Fibroblast of lung (primary cell): ENCODE measurements around the gene CCDC80.

Experiments used
- CTCF ChIP-seq, 2 donors: IDR thresholded peaks in 1 of 2; conservative IDR thresholded peaks in 1 of 2; 1 replicate in 1 of 2; 2 replicates in 1 of 2; pipeline ENCODE4 v1.5.1; 2011 to 2012; ENCODE audit warnings: low read length in 2 of 2, control low read depth in 1 of 2, inconsistent platforms in 1 of 2, low read depth in 1 of 2, mild to moderate bottlenecking in 1 of 2
- EZH2 ChIP-seq: IDR thresholded peaks from 2 replicates; pipeline ENCODE4 v1.5.1; 2012; ENCODE audit warnings: low read length, control low read depth, mild to moderate bottlenecking; ENCODE audit errors: missing control alignments

DNA sequence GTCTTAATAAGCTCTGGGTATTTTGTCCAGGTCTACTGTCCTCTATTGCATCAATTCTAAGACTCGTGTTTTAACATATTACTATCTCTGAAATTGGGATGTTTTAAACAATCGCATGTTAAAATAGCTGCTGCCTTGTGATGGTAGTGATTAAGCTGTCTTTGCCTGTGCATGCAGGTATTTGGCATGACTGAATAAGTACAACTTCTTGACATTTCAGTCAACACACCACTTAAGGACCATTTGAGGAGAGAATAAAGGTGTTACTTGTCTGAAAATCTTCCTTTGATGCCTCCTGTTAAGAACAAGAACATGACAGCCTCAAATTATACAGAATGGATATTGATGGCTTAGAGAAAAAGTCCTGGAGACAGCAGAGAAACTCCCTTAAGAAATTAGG is 46.1 kb downstream of the CCDC80 start:
- TF ChIP-seq CTCF (conservative IDR thresholded peaks at IDR 0.05 in 1 of 2, IDR thresholded peaks at IDR 0.05 in 1 of 2; ENCODE audit: low read depth in 1 of 2, low read length in 2 of 2) (no peak), EZH2 (no peak)
